ENCODE results near the gene EXOC3L4.

DNA sequence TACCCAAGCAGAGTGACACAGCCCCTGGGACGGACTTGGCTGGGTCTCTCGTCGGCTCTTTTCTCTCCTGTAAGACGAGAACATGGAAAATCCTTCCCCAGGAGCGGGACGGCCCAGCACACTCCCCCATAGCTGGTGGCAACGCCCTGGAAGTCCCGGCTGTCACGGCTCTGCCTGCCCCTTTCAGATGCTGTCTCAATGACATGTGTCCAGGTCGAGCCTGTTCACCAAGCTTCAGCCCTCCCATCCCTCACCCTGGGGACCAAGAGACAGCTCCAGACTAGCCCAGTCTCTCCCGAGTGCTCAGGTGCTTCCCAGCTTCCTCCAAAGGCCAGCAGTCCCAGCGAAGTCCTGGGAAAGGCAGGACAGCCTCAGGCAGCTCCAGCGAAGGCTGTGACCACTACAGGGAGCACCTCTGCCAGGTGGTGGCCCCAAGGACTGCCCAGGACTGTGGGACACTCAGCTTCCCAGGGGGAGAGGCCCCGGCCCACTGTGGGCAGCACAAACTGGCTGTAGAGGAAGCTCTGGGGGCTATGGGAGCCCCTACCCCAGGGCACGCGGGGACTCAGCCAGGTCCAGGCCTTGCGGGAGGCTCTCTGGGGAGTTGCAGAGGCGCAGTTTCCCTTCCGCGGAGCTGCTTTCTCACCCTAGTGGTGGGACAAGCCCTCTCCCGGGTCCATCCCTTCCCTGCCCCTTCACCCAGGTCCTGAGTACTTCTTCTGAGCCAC, 62.3 kb downstream of the EXOC3L4 start:
- no peak for TF ChIP-seq CTCF (IDR thresholded peaks at IDR 0.05; ENCODE audit: low read length)
- no peak for TF ChIP-seq EZH2 (IDR thresholded peaks at IDR 0.05; ENCODE audit: borderline replicate concordance, low read length)

Data from OCI-LY1 (cell line).